Limb (tissue), 2 donors: ENCODE measurements around the gene ACAA2.

Experiments
- DNase-seq, 2 donors: peaks; one replicate each; pipeline ENCODE4 v3.0.0-alpha.2; 2016; ENCODE audit errors: extremely low spot score in 2 of 2

Gene ACAA2

DNA sequence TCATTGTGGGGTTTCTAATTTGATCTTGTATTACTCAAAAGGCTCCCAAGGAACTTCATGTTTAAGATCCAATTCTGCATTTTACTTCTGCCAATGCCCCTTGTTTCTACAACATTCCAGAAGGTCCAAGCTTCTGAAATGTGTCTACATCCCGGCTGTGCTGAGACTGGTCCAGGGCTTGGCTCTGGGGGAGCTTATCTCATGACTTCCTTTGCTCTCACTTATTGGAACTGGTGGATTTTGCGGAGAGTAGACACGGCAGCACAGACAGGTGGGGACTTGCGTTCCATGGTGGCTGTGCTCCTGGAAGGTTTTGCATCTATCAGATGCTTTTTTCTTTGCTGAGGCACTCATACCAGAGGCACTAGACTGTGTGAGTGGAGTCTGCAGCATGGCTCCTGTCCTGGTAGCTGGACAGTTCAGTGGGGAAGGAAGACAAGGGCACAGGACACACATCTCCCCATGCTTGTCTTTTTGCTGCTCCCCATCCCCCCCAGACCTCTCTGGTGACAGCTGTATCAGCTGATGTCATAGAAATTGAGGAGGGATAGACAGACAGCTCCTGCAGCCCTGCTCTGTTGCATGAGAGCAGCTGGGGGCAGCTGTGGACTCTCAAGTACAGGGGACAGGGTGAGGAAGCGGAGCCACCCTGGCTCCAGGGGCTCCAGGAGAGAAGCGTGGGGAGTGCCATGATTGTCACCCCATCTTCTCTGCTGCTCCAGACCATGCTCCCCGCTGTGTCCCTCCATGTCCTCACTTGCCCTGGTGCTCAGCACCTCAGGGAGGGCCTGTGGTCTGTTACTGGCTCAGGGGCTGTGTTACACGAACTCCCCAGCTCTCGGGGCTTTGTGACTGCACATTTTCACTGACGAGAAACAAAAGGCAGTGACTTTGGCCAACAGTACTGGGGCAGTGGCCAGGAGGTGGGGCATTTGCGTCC lies 46.0 kb downstream of the ACAA2 start:
- peak in 1 of 2 donors; percentile 15 for DNase-seq

- DNase-seq: no peak
Measured at GRCh38 chr18:49766646-49767045, 46.7 kb downstream of the ACAA2 start.

DNA sequence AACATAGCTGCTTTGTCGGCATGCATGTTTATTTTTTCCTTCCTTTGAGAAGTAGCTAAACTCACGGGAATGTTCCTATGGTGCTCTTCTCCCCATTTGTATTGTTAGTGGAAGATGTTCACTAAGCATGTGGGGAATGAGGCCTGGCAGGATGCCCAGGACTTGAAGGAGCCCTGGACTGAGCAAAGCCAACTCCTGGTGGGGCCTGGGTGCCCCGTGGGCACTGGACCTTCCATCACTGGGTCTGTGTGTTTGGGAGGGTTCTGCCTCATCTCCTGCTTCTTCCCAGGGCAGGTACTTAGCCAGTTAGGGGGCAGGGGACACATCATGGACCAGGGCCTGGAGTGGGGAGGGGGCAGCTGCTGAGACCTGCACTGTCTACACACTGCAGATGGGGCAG lies 49.3 kb downstream of the ACAA2 start:
- no peak for DNase-seq

- DNase-seq: no peak
Measured at GRCh38 chr18:49763590-49763989, 49.7 kb downstream of the ACAA2 start.

DNA sequence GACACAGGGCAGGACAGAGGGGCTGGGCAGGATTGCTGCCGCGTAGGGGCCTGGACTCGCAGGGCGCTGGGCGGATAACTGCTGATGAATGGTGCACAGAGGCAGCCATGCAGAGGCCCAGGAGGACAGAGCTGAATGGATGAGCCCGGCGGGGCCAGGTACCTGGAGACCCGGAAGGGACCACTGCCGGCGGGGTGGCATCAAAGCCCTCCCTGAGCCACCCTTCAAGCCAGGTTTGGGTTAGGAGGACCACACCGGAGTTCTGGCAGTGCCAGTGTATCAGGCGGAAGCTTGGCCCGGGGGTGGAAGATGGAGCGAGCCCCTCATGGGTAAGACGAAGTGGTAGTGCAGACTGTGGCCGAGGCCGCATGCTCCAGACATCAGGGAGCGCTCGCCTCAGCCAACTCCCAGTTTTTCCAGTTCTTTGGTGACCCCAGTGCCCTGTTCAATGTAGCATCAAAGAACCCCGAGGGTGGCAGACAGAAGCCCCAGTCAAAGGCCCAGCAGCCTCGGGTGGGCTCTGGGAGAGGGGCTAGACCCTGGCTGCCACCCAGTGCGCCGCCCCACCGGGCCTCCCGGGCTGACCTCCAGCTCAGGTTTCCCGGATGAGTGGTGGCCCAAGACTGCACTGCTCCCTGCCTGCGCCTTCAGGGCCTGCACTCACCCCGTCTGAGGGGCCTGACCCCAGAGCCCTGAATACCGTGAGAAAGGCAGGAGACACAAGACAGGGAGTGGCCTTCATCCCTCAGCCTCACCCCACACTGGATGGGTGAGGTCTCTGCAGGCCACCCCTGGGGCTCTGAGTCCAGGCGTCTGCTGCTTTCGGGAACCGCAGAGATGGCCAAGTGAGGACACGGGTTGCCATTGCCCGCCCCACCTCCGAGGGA lies 50.9 kb downstream of the ACAA2 start:
- no peak for DNase-seq

DNA sequence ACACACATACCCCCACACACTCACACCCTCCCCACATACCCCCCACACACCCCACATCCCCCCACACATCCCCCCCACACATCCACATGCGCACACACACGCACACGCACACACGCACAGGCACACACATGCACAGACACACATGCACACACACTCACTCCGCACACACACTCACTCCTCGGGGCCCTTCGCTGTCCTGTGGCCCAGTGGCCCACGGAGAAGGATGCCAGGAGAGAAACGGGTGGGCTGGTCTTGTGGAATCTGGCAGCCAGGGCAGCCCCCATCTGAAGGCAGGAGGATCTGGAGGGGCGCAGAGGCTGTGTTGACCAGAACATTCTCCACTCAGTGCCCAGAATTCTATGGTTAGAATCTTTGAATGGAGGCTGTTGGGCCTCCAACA lies 51.6 kb downstream of the ACAA2 start:
- no peak for DNase-seq

DNA sequence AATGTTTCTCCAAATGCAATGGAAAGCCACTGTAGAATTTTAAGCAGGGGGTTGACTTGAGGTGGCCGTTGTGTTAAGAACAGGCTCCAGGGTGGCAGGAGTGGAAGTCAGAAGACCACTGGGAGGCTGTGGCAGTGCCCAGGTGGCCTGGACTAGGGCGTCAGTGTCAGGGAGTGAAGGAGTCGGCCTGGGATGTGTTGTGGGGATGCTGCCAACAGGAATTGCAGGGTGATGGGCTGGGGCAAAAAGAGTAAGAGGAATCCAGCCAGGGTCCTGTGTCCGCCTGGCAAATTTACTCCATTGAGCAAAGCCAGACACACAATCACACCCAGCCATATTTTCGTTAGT lies 55.1 kb downstream of the ACAA2 start:
- no peak for DNase-seq

GRCh38 chr18:49757513-49758262 lies 55.6 kb downstream of the ACAA2 start:
- no peak for DNase-seq

DNA sequence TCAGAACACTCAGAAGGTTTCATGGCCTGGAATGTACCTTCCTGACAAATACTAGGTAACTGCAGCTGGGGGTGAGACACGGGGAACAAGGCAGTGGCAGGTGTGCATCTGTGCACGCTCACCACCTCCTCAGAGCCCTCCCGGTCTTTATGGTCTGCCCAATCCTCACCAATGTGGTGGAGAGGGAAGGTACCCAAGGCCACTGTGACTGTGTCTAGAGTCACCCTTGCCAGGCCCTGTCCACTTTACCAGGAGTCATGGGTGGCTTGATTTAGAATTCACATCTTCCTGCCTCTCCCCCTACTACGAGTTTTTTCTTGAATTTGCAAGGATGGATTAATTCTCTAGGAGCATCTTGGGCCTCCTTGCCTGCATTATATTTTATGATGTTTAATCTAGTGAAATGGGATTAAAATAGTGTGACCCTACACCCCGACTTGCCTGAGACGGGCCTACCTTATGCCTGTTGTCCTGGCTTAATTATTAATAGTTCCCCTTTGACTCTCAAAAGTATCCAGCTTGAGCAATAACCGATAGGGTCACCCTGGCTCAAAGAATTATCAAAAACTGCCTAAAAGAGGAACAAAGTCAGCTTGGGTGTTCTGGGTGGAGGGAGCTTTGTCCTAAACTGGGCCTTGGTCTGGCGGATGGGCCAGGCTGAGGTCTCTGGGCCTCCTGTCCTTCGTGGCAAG lies 56.5 kb downstream of the ACAA2 start:
- no peak for DNase-seq

DNA sequence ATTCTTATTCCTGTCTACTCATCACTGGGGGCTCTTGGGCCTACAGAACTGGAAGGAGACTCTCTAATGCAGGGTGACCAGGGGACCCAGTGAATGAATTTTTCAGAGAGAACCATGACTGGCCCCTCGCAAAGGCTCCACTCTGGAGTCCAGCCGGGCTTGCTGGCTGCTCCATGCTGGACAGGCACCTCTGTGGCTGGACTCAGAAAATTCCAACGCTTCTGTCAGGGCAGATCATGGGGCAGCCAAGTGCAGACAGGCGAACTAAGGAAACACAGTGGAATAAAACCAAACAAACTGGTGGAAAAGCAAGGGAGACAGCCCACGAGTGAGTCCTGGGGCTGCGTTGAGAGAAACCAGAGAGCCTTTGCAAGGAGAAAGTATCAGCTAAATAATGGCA lies 57.2 kb downstream of the ACAA2 start:
- DNase-seq: no peak

- DNase-seq: no peak
Measured at GRCh38 chr18:49755489-49755888, 57.8 kb downstream of the ACAA2 start.

- DNase-seq: no peak
Measured at GRCh38 chr18:49754866-49755265, 58.5 kb downstream of the ACAA2 start.

- no peak for DNase-seq
Measured at GRCh38 chr18:49753643-49754042, 59.7 kb downstream of the ACAA2 start.

GRCh38 chr18:49752095-49752457 lies 61.3 kb downstream of the ACAA2 start:
- no peak for DNase-seq

DNA sequence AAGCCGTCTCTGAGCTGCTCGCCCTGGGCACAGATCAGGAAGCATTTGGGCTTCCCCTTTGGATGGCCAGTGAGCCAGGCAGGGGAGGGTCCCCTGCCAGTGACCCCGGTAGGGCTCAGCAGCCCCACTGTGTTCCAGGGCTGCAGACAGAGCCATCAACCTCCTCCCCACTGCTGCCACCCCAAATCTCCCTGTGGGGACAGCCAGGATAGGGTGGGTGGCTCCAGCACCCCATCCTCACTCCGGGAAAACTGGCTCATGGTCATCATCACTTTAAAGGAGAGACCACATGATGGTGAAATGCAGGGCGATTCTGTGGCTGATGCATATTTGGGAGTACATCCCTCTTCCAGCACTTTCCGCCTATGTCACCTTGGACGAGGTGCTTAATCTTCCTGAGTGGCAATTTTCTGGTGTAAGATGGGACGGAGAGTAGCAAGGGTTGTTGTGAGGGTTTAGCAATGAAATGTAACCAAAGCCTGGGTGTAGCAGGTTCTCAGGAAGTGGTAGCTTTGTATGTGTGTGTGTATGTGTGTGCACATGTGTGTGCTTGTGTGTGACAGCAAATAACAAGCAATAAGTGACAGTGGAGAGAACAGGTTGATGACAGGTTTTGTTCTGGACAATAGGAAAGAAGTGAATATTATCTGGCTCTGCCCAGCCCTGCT lies 61.8 kb downstream of the ACAA2 start:
- no peak for DNase-seq

DNA sequence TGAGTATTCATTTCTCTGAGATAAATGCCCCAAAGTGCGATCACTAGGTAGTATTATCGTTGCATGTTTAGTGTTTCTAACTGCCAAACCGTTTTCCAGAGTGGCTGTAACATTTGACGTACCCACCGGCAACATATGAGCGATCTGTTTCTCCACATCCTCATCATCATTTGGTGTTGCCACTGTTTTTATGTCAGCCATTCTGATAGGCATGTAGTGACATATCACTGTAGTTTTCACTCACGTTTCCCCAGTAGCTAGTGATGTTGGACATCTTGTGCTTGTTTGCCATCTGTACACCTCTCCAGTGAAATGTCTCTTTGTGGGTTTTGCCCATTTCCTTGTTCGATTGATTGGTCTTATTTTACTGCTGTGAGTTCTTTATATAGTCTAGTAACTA lies 63.8 kb downstream of the ACAA2 start:
- DNase-seq: no peak

- DNase-seq: no peak
Measured at GRCh38 chr18:49747876-49748275, 65.5 kb downstream of the ACAA2 start.

- DNase-seq: no peak
Measured at GRCh38 chr18:49745045-49746014, 68.0 kb downstream of the ACAA2 start.

DNA sequence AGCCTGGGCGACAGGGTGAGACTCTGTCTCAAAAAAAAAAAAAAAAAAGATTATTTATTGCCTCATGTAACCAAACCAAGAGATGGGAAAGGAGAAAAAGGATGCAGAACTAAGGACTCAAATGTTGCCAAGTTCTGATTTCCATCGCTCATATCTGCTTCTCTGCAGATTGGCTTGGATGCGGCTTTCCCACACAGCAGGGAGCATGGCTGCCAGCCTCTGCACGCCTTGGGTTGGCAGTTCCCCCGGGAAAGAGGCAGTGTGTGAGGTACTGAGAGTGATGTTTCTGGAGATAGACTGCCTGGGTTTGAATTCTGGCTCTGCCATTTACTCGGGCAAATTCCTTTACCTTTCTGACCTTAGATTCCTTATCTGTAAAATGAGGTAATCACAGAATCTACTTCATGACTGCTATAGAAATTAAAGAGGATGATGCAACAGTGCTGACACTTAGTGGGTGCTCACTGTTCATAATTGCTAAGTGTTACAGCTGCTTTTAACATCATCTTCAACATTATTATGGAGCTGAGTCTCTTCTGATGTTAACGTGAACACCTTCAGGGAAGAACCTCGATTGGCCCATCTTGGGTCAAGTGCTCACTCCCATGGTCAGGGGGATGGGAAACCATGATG lies 68.8 kb downstream of the ACAA2 start:
- DNase-seq: no peak
